ENCODE results near the gene GIPR. TPM values are rescaled to one million over a fixed set of nuclear protein-coding genes. Genes with fewer than 3 reads are reported as not detected.

Gene GIPR
- total and polyA plus RNA-seq, 2 of the 13 experiments (the other 11 are each of a cell fraction or from before 2014, with no cell fraction given) = 0.15 to 1.2 TPM

GRCh38 chr19:45657520-45658167 is 10.4 kb upstream of the GIPR start (continued):
- TF ChIP-seq ZNF432 (CRISPR knock-in tag; IDR thresholded peaks at IDR 0.05; ENCODE audit: borderline replicate concordance) (no peak), ESRRA (CRISPR knock-in tag; IDR thresholded peaks at IDR 0.05; ENCODE audit: low read depth) (no peak), TCF7 (IDR thresholded peaks at IDR 0.05; ENCODE audit: low read depth) (no peak), ZNF337 (CRISPR knock-in tag; IDR thresholded peaks at IDR 0.05; ENCODE audit: borderline replicate concordance, low read depth) (no peak), AKAP8 (CRISPR knock-in tag; IDR thresholded peaks at IDR 0.05) (0 out of 2 replicates have a peak, but pooled peaks have one; percentile 40), KDM3A (CRISPR knock-in tag; IDR thresholded peaks at IDR 0.05; ENCODE audit: low read depth) (no peak), PAF1 (CRISPR knock-in tag; IDR thresholded peaks at IDR 0.05) (no peak), YEATS2 (CRISPR knock-in tag; IDR thresholded peaks at IDR 0.05; ENCODE audit: borderline replicate concordance) (no peak), FOXK1 (CRISPR knock-in tag; IDR thresholded peaks at IDR 0.05; ENCODE audit: borderline replicate concordance, low read depth) (no peak), AKNA (CRISPR knock-in tag; IDR thresholded peaks at IDR 0.05; ENCODE audit: borderline replicate concordance) (no peak), MBD4 (IDR thresholded peaks at IDR 0.05; ENCODE audit: borderline replicate concordance, low read length) (no peak), ZNF879 (CRISPR knock-in tag; IDR thresholded peaks at IDR 0.05) (no peak), ZNF530 (CRISPR knock-in tag; IDR thresholded peaks at IDR 0.05; ENCODE audit: low read depth) (no peak), ZNF354B (CRISPR knock-in tag; IDR thresholded peaks at IDR 0.05) (no peak), ZNF180 (CRISPR knock-in tag; IDR thresholded peaks at IDR 0.05; ENCODE audit: borderline replicate concordance, low read depth) (no peak), MIER3 (CRISPR knock-in tag; IDR thresholded peaks at IDR 0.05; ENCODE audit: borderline replicate concordance) (no peak), ATM (IDR thresholded peaks at IDR 0.05; ENCODE audit: borderline replicate concordance) (no peak), BHLHE40 (IDR thresholded peaks at IDR 0.05; ENCODE audit: low read length) (no peak), ZIK1 (CRISPR knock-in tag; IDR thresholded peaks at IDR 0.05; ENCODE audit: borderline replicate concordance, low read depth) (no peak), ZNF230 (CRISPR knock-in tag; IDR thresholded peaks at IDR 0.05) (no peak), ADNP (CRISPR knock-in tag; IDR thresholded peaks at IDR 0.05) (no peak)
- TF ChIP-seq, protein P1, sequence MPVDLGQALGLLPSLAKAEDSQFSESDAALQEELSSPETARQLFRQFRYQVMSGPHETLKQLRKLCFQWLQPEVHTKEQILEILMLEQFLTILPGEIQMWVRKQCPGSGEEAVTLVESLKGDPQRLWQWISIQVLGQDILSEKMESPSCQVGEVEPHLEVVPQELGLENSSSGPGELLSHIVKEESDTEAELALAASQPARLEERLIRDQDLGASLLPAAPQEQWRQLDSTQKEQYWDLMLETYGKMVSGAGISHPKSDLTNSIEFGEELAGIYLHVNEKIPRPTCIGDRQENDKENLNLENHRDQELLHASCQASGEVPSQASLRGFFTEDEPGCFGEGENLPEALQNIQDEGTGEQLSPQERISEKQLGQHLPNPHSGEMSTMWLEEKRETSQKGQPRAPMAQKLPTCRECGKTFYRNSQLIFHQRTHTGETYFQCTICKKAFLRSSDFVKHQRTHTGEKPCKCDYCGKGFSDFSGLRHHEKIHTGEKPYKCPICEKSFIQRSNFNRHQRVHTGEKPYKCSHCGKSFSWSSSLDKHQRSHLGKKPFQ (CRISPR knock-in tag; IDR thresholded peaks at IDR 0.05; ENCODE audit: insufficient replicate concordance) = no peak
- TF ChIP-seq, protein P2, sequence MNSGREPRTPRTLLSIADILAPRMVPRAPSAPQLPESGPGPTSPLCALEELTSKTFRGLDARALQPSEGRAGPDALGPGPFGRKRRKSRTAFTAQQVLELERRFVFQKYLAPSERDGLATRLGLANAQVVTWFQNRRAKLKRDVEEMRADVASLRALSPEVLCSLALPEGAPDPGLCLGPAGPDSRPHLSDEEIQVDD (CRISPR knock-in tag; IDR thresholded peaks at IDR 0.05; ENCODE audit: borderline replicate concordance) = no peak
- TF ChIP-seq, protein P3, sequence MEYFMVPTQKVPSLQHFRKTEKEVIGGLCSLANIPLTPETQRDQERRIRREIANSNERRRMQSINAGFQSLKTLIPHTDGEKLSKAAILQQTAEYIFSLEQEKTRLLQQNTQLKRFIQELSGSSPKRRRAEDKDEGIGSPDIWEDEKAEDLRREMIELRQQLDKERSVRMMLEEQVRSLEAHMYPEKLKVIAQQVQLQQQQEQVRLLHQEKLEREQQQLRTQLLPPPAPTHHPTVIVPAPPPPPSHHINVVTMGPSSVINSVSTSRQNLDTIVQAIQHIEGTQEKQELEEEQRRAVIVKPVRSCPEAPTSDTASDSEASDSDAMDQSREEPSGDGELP (IDR thresholded peaks at IDR 0.05; ENCODE audit: borderline replicate concordance, low read depth) = peak; percentile 91
